ENCODE results near the gene HK1. TPM values are rescaled to one million over a fixed set of nuclear protein-coding genes. Genes with fewer than 3 reads are reported as not detected.

HK1 gene
- total and polyA plus RNA-seq, 2 of the 4 experiments (the other 2 are of a cell fraction): 53.7 to 90.5 TPM

- in situ Hi-C loops (cut with MboI; ENCODE audit: low sequenced_read_pairs) (loop anchor here (5.0 kb wide), 1 partner anchor 160 kb away; no protein-coding TSS in a partner anchor), intact Hi-C loops (cut with micrococcal nuclease) (loop anchor here (1.0 to 5.0 kb wide), 3 partner anchors 155 to 390 kb away; no protein-coding TSS in a partner anchor), dilution Hi-C loops (cut with HindIII; ENCODE audit: low sequenced_read_pairs, unreplicated experiment) (no loop called here)
- ChIA-PET POLR2A (ENCODE audit: unreplicated experiment) (no interaction called here), CTCF (interaction anchor here (0.6 to 1.7 kb wide), 4 partner anchors 9 to 155 kb away, joined by 3 to 9 read pairs (median 6); no protein-coding TSS in a partner anchor)
- Histone ChIP-seq H4K8ac (ENCODE audit: low read depth in 2 of 2, low read length in 2 of 2) (no peak overlapping the region), H3K4me1 (ENCODE audit: control insufficient read depth, insufficient read depth, low read length) (no peaks in the 10 kb centered on the region; the same call in 1 of the 2 replicates), H2BK20ac (ENCODE audit: low read depth, low read length) (no peak overlapping the region), H2BK15ac (ENCODE audit: low read depth, low read length) (no peak overlapping the region), H2AK9ac (replicated peaks; ENCODE audit: low read depth, low read length, poor library complexity) (peak overlapping the region; percentile 22), H3K4ac (ENCODE audit: low read depth, low read length) (no peak overlapping the region), H3K18ac (ENCODE audit: low read depth, low read length) (no peak overlapping the region), H3K36me3 (ENCODE audit: control insufficient read depth, insufficient read depth, low read length) (peaks cover 20% of the 10 kb centered on the region), H4K5ac (ENCODE audit: low read depth, low read length) (no peak overlapping the region), H3K14ac (replicated peaks; ENCODE audit: low read depth, low read length) (no peak overlapping the region), H4K20me1 (ENCODE audit: insufficient read depth, low read length) (peaks cover 6% of the 10 kb centered on the region; the same call in 1 of the 2 replicates), H3K23ac (ENCODE audit: low read depth, low read length) (no peak overlapping the region), H3K56ac (ENCODE audit: extremely low read depth, insufficient read depth, low read length) (no peak overlapping the region), H3K4me3 (ENCODE audit: insufficient read depth, low read depth, low read length) (no peak overlapping the region), H3K9ac (ENCODE audit: low read depth, low read length) (no peak overlapping the region), H3K9me3 (ENCODE audit: control insufficient read depth, insufficient read depth, low read length) (no peaks in the 10 kb centered on the region), H3K27ac (ENCODE audit: insufficient read depth, low read length) (no peak overlapping the region), H3K27me3 (ENCODE audit: control insufficient read depth, insufficient read depth, low read length) (no peaks in the 10 kb centered on the region), H3K79me1 (ENCODE audit: low read depth in 1 of 2, low read length in 2 of 2) (peaks cover 0 to 11% of the 10 kb centered on the region in 2 experiments; a peak in 1 of 4 replicates), H2AK5ac (ENCODE audit: low read depth, low read length) (peak overlapping the region; percentile 12; the same call in 1 of the 2 replicates), H4K91ac (ENCODE audit: insufficient read depth, low read depth, low read length) (no peak overlapping the region), H3K4me2 (ENCODE audit: low read depth, low read length) (no peak overlapping the region), H2BK120ac (ENCODE audit: low read depth, low read length) (no peak overlapping the region), H2BK5ac (ENCODE audit: low read depth, low read length, poor library complexity, severe bottlenecking) (no peak overlapping the region), H3K9me1 (ENCODE audit: insufficient read depth, low read length) (peaks cover 2% of the 10 kb centered on the region; the same call in 1 of the 2 replicates), H2AFZ (replicated peaks; ENCODE audit: low read length, poor library complexity) (peak overlapping the region; percentile 84)
- DNase-seq (peak; percentile 77), ATAC-seq (ENCODE audit: low read depth) (peak; percentile 98)
- BruUV-seq (replicated peaks): no TSS peak
- WGBS, 2 experiments (ENCODE audit: extremely low coverage in 2 of 2, insufficient read length in 1 of 2): no CpG with 5 or more reads among the region's 7 CpGs
- TF ChIP-seq CHD1 (IDR thresholded peaks at IDR 0.05; ENCODE audit: low read depth, low read length) (no peak), NFE2L2 (IDR thresholded peaks at IDR 0.05; ENCODE audit: low read depth, low read length) (no peak), SMC3 (IDR thresholded peaks at IDR 0.05; ENCODE audit: low read depth, low read length) (peak; percentile 99), FOS (IDR thresholded peaks at IDR 0.05; ENCODE audit: low read depth, low read length) (no peak), RCOR1 (IDR thresholded peaks at IDR 0.05; ENCODE audit: insufficient replicate concordance, low read length) (no peak), MAFK (IDR thresholded peaks at IDR 0.05; ENCODE audit: low read depth, low read length) (no peak), RFX5 (IDR thresholded peaks at IDR 0.05; ENCODE audit: low read depth, low read length) (no peak), MXI1 (IDR thresholded peaks at IDR 0.05; ENCODE audit: borderline replicate concordance, low read depth, low read length) (no peak), BHLHE40 (IDR thresholded peaks at IDR 0.05; ENCODE audit: low read depth, low read length) (no peak), MAZ (IDR thresholded peaks at IDR 0.05; ENCODE audit: borderline replicate concordance, low read depth, low read length) (peak; percentile 52; the same call in 1 of the 2 replicates), CTCF (conservative IDR thresholded peaks at IDR 0.05; ENCODE audit: low read depth, low read length) (peak; percentile 95), RAD21 (IDR thresholded peaks at IDR 0.05; ENCODE audit: low read length) (peak; percentile 99), POLR2A (IDR thresholded peaks at IDR 0.05; ENCODE audit: low read depth, low read length) (0 out of 2 replicates have a peak, but pooled peaks have one; percentile 24), USF2 (IDR thresholded peaks at IDR 0.05; ENCODE audit: low read depth, low read length) (no peak), CEBPB (IDR thresholded peaks at IDR 0.05; ENCODE audit: low read depth, low read length) (peak; percentile 99)
These were observed 114.2 kb downstream of the HK1 start for GRCh38 chr10:69392481-69393000.
